ENCODE data around the gene SCO2. TPM values are rescaled to one million over a fixed set of nuclear protein-coding genes. Genes with fewer than 3 reads are reported as not detected.

SCO2 gene
- total RNA-seq, 4 donors from 2014 or later = 3.5 to 3.9 TPM; not detected in 2

DNA sequence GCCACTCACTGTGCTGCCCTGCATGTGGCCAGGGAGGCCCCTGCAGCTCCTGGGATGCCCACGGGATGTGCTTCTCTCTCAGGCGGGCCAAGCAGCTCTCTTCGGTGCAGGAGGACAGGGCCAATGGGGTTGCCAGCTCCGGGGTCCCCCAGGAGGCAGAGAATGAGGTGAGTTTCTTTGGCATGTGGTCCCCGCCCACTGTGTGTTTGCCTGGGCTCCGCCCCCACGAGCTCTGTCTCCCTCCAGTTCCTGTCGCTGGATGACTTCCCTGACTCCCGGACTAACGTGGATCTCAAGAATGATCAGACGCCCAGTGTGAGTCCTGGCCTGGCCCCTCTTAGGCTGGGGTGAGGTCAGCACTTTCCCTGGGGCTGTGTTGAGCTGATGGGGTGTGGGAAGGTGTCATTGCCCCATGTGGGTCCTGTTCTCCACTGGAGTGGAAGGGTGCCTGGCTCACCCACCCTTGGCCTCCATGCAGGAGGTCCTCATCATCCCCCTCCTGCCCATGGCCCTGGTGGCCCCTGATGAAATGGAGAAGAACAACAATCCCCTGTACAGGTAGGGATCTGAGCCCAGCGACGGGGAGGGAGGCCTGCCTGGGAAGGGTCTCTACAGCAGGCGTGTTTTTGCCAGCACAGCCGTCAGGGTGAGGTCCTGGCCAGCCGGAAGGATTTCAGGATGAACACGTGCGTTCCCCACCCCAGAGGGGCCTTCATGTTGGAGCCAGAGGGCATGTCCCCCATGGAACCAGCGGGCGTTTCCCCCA lies 7.7 kb downstream of the SCO2 start:
- TF ChIP-seq CTCF (IDR thresholded peaks at IDR 0.05) (no peak), POLR2A (IDR thresholded peaks at IDR 0.05) (no peak)
- no peak for DNase-seq
- H3K4me1 ChIP-seq = no peaks in the 10 kb centered on the region
- no peaks in the 10 kb centered on the region for H3K9me3 ChIP-seq
- intact Hi-C loops (cut with DNase I; ENCODE audit: low total_unique reads) = no loop called here
- no peak overlapping the region for H3K27ac ChIP-seq
- no peaks in the 10 kb centered on the region for H3K36me3 ChIP-seq
- H3K27me3 ChIP-seq = no peaks in the 10 kb centered on the region
- H3K4me3 ChIP-seq = no peak overlapping the region

DNA sequence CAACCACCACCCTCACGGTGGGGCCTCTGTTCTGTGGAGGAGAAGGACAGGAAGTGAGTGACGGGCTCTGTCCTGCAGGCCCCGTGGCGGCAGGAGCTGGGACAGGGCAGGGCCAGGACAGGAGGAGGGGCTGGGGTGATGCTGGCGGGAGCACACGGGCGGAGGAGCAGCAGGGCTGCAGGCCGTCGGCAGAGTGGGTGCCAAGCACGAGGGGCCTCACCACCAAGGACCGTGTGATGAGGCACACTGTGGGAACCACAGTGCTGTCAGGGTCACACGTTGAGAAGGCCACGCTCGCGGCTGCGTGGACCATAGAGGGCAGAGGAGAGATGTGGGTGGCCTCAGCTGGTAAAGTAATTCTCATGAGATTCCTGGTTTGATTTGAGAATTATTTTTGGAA lies 8.5 kb downstream of the SCO2 start:
- H3K27ac ChIP-seq = no peak overlapping the region
- H3K27me3 ChIP-seq = no peaks in the 10 kb centered on the region
- TF ChIP-seq CTCF (IDR thresholded peaks at IDR 0.05) (no peak), POLR2A (IDR thresholded peaks at IDR 0.05) (no peak)
- H3K4me1 ChIP-seq = no peaks in the 10 kb centered on the region
- H3K36me3 ChIP-seq = no peaks in the 10 kb centered on the region
- H3K9me3 ChIP-seq = no peaks in the 10 kb centered on the region
- H3K4me3 ChIP-seq = no peak overlapping the region
- intact Hi-C loops (cut with DNase I; ENCODE audit: low total_unique reads) = no loop called here
- no peak for DNase-seq

DNA sequence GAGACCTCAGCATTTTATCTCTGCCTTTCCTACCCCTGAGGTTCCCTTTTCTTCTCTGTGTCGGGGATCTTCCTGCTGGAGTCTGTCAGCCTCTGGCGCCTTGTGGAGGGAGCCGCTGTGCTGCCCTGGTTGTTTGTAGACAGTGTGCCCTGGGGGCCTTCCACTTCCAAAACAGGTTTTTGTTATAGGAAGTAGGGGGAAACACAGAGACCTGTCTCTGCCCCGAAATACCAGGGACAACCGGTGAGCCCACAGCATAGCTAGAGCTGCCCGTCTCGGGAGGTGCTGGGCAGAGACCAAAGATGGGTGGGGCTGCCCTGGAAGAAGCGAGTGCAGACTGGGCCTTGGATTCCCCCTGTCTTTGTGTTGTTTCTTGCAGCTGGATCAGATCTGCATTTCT lies 9.3 kb downstream of the SCO2 start:
- no peaks in the 10 kb centered on the region for H3K36me3 ChIP-seq
- DNase-seq = no peak
- intact Hi-C loops (cut with DNase I; ENCODE audit: low total_unique reads) = no loop called here

GRCh38 chr22:50513175-50513574 lies 12.2 kb downstream of the SCO2 start:
- Histone ChIP-seq H3K36me3 (no peaks in the 10 kb centered on the region), H3K4me3 (no peak overlapping the region), H3K27me3 (no peaks in the 10 kb centered on the region), H3K9me3 (no peaks in the 10 kb centered on the region), H3K27ac (no peak overlapping the region), H3K4me1 (no peaks in the 10 kb centered on the region)
- TF ChIP-seq POLR2A (IDR thresholded peaks at IDR 0.05) = no peak
- DNase-seq = no peak
- intact Hi-C loops (cut with DNase I; ENCODE audit: low total_unique reads) = loop anchor here (5.0 kb wide), 1 partner anchor 39 kb away; no protein-coding TSS in a partner anchor

More for the DNA sequence above, 9.3 kb downstream of the SCO2 start:
- no peaks in the 10 kb centered on the region for H3K27me3 ChIP-seq
- no peak overlapping the region for H3K4me3 ChIP-seq
- H3K4me1 ChIP-seq = no peaks in the 10 kb centered on the region
- TF ChIP-seq CTCF (IDR thresholded peaks at IDR 0.05) = no peak
- TF ChIP-seq POLR2A (IDR thresholded peaks at IDR 0.05) = no peak
- H3K27ac ChIP-seq = no peak overlapping the region
- H3K9me3 ChIP-seq = no peaks in the 10 kb centered on the region

GRCh38 chr22:50508897-50509296 lies 16.5 kb downstream of the SCO2 start:
- peak overlapping the region; percentile 87 to 90 for H3K27ac ChIP-seq
- intact Hi-C loops (cut with DNase I; ENCODE audit: low total_unique reads) = loop anchor here (10.0 kb wide), 1 partner anchor 234 kb away; the partner anchor contains the start of gene MAPK11
- H3K27me3 ChIP-seq = no peaks in the 10 kb centered on the region
- no peaks in the 10 kb centered on the region for H3K36me3 ChIP-seq
- peaks cover 3 to 13% of the 10 kb centered on the region in 2 donors for H3K4me1 ChIP-seq
- TF ChIP-seq POLR2A (IDR thresholded peaks at IDR 0.05) (no peak), CTCF (IDR thresholded peaks at IDR 0.05) (no peak)
- H3K9me3 ChIP-seq = no peaks in the 10 kb centered on the region
- DNase-seq = no peak
- peak overlapping the region; percentile 59 to 78 for H3K4me3 ChIP-seq
